HL-60 (cell line): ENCODE measurements around the gene PTPRD.
"Not testable (repeated sequence)": the region's sequence is repeated elsewhere in the genome, so short reads cannot be mapped to it uniquely, and the experiment has no call there.

Source experiments
- CTCF ChIP-seq: IDR thresholded peaks from one replicate; pipeline ENCODE4 v1.5.1; 2011; ENCODE audit warnings: low read length, control low read depth, inconsistent platforms; ENCODE audit not compliant: insufficient read depth
- POLR2AphosphoS5 ChIP-seq: IDR thresholded peaks from 2 replicates; pipeline ENCODE4 v1.6.1; 2012; ENCODE audit warnings: low read depth
- REST ChIP-seq: IDR thresholded peaks from 2 replicates; pipeline ENCODE4 v1.6.1; 2012; ENCODE audit warnings: low read depth; ENCODE audit not compliant: insufficient replicate concordance
- SPI1 ChIP-seq: IDR thresholded peaks from 2 replicates; pipeline ENCODE4 v1.6.1; 2012; ENCODE audit warnings: low read depth, mild to moderate bottlenecking, borderline replicate concordance

GRCh38 chr9:10449201-10449617 lies 163.6 kb downstream of the PTPRD start:
- TF ChIP-seq CTCF, REST, POLR2AphosphoS5, SPI1: not testable (repeated sequence)
